ENCODE data around the gene COX8A. TPM values are rescaled to one million over a fixed set of nuclear protein-coding genes. Genes with fewer than 3 reads are reported as not detected.

COX8A gene
- polyA plus RNA-seq, 3 donors, result 354 to 588 (median 526) TPM

- Mint-ChIP-seq H3K4me3 (no peak overlapping the region), H3K9me3 (peaks cover 9 to 18% (median 13%) of the 10 kb centered on the region in 7 donors)
These were observed 36.4 kb downstream of the COX8A start for GRCh38 chr11:64010783-64011182.

DNA sequence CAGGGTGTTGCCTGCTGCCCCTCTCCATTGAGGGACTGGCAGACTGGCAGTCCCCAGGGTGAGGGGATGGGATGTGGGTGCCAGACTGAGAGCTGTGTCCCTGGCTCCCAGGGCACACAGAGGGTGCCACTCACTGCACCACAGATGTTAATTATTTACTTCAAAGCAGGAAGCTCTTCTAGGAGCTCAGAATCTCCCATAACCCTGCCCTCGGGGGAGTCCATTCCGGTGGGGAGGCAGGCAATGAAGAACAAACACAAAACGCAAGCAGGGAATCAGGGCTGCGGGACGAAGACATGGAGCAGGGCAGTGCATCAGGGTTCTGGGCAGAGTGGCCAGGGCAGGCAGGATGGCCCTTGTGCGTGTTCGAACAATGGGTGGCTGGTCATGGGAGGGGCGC, 37.0 kb downstream of the COX8A start:
- no peak overlapping the region for H2AFZ ChIP-seq (ENCODE audit: insufficient read depth, low read depth, low read length, poor library complexity, severe bottlenecking)
- peaks cover 9 to 18% (median 13%) of the 10 kb centered on the region in 7 donors for H3K9me3 Mint-ChIP-seq
- DNase-seq, result no peak
- peaks cover 17% of the 10 kb centered on the region for H3K4me1 Mint-ChIP-seq
- H3K36me3 Mint-ChIP-seq, result no peaks in the 10 kb centered on the region
- no peak overlapping the region for H3K4me3 Mint-ChIP-seq
- no peaks in the 10 kb centered on the region for H3K79me2 ChIP-seq (ENCODE audit: insufficient read depth, low read length)
- TF ChIP-seq, protein P1, sequence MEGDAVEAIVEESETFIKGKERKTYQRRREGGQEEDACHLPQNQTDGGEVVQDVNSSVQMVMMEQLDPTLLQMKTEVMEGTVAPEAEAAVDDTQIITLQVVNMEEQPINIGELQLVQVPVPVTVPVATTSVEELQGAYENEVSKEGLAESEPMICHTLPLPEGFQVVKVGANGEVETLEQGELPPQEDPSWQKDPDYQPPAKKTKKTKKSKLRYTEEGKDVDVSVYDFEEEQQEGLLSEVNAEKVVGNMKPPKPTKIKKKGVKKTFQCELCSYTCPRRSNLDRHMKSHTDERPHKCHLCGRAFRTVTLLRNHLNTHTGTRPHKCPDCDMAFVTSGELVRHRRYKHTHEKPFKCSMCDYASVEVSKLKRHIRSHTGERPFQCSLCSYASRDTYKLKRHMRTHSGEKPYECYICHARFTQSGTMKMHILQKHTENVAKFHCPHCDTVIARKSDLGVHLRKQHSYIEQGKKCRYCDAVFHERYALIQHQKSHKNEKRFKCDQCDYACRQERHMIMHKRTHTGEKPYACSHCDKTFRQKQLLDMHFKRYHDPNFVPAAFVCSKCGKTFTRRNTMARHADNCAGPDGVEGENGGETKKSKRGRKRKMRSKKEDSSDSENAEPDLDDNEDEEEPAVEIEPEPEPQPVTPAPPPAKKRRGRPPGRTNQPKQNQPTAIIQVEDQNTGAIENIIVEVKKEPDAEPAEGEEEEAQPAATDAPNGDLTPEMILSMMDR (IDR thresholded peaks at IDR 0.05), result no peak
- no peak overlapping the region for H3K27ac ChIP-seq (ENCODE audit: low read depth in 1 of 2, low read length in 2 of 2)
- H3K36me3 ChIP-seq (replicated peaks in 1 of 2; ENCODE audit: control insufficient read depth in 1 of 2, insufficient read depth in 2 of 2, low read length in 2 of 2), result no peaks in the 10 kb centered on the region
- WGBS (ENCODE audit: insufficient coverage), result 96% methylated on average over 7 of the region's 8 CpGs
- intact Hi-C loops (cut with micrococcal nuclease), result no loop called here
- no peaks in the 10 kb centered on the region for H4K20me1 ChIP-seq (ENCODE audit: insufficient read depth, low read length)
- H3K4me2 ChIP-seq (replicated peaks; ENCODE audit: extremely low read depth, low read length, poor library complexity, severe bottlenecking), result no peak overlapping the region
- H3K27me3 Mint-ChIP-seq (ENCODE audit: low read depth in 3 of 3), result peaks cover 17 to 33% (median 18%) of the 10 kb centered on the region in 3 donors
- no peak overlapping the region for H3K4me3 ChIP-seq (replicated peaks in 1 of 3; ENCODE audit: low read depth in 2 of 3, low read length in 3 of 3)
- H3K9ac ChIP-seq (ENCODE audit: insufficient read depth, low read length, poor library complexity, severe bottlenecking), result no peak overlapping the region
- H3K27me3 ChIP-seq (ENCODE audit: control insufficient read depth in 2 of 2, insufficient read depth in 2 of 2, low read length in 2 of 2), result peaks cover 0 to 23% of the 10 kb centered on the region in 2 donors
- peak overlapping the region in 1 of 7 donors; percentile 57 for H3K27ac Mint-ChIP-seq
- peaks cover 17 to 19% of the 10 kb centered on the region in 2 donors for H3K4me1 ChIP-seq (ENCODE audit: control insufficient read depth in 1 of 2, insufficient read depth in 2 of 2, low read length in 2 of 2)
- peaks cover 0 to 15% of the 10 kb centered on the region in 2 donors for H3K9me3 ChIP-seq (replicated peaks in 1 of 2; ENCODE audit: control insufficient read depth in 1 of 2, insufficient read depth in 1 of 2, low read length in 2 of 2)

More at GRCh38 chr11:64010783-64011182, 36.4 kb downstream of the COX8A start:
- Histone ChIP-seq H3K79me2 (ENCODE audit: insufficient read depth, low read length) (no peaks in the 10 kb centered on the region), H3K36me3 (replicated peaks in 1 of 2; ENCODE audit: control insufficient read depth in 1 of 2, insufficient read depth in 2 of 2, low read length in 2 of 2) (no peaks in the 10 kb centered on the region), H3K4me3 (replicated peaks in 1 of 3; ENCODE audit: low read depth in 2 of 3, low read length in 3 of 3) (no peak overlapping the region), H3K9me3 (replicated peaks in 1 of 2; ENCODE audit: control insufficient read depth in 1 of 2, insufficient read depth in 1 of 2, low read length in 2 of 2) (peaks cover 0 to 15% of the 10 kb centered on the region in 2 donors), H3K4me1 (ENCODE audit: control insufficient read depth in 1 of 2, insufficient read depth in 2 of 2, low read length in 2 of 2) (peaks cover 17 to 19% of the 10 kb centered on the region in 2 donors), H3K9ac (ENCODE audit: insufficient read depth, low read length, poor library complexity, severe bottlenecking) (no peak overlapping the region), H2AFZ (ENCODE audit: insufficient read depth, low read depth, low read length, poor library complexity, severe bottlenecking) (no peak overlapping the region), H3K4me2 (replicated peaks; ENCODE audit: extremely low read depth, low read length, poor library complexity, severe bottlenecking) (no peak overlapping the region), H3K27ac (ENCODE audit: low read depth in 1 of 2, low read length in 2 of 2) (no peak overlapping the region), H4K20me1 (ENCODE audit: insufficient read depth, low read length) (no peaks in the 10 kb centered on the region), H3K27me3 (ENCODE audit: control insufficient read depth in 2 of 2, insufficient read depth in 2 of 2, low read length in 2 of 2) (peaks cover 0 to 29% of the 10 kb centered on the region in 2 donors)
- TF ChIP-seq, protein P1 (IDR thresholded peaks at IDR 0.05), result no peak
- H3K27ac Mint-ChIP-seq, result peak overlapping the region in 1 of 7 donors; percentile 42
- intact Hi-C loops (cut with micrococcal nuclease), result no loop called here
- DNase-seq, result no peak
- H3K4me1 Mint-ChIP-seq, result peaks cover 17% of the 10 kb centered on the region
- 100% methylated on average over 2 of the region's 2 CpGs for WGBS (ENCODE audit: insufficient coverage)
- H3K36me3 Mint-ChIP-seq, result no peaks in the 10 kb centered on the region
- peaks cover 23 to 39% (median 24%) of the 10 kb centered on the region in 3 donors for H3K27me3 Mint-ChIP-seq (ENCODE audit: low read depth in 3 of 3)
